Mammary epithelial cell (primary cell): ENCODE measurements around the gene CLTB.

Experiments used
- CTCF ChIP-seq, 2 donors: IDR thresholded peaks in 1 of 2; conservative IDR thresholded peaks in 1 of 2; 2 replicates each; pipeline ENCODE4 v1.5.1; 2011 to 2012; ENCODE audit warnings: inconsistent platforms in 2 of 2, low read length in 2 of 2, mild to moderate bottlenecking in 2 of 2, control low read depth in 1 of 2, low read depth in 1 of 2; ENCODE audit not compliant: insufficient read depth in 1 of 2; ENCODE audit errors: extremely low read depth in 1 of 2
- EZH2 ChIP-seq: IDR thresholded peaks from 2 replicates; pipeline ENCODE4 v1.6.1; 2012; ENCODE audit warnings: low read length, inconsistent platforms, borderline replicate concordance

GRCh38 chr5:176463113-176463764, 46.9 kb upstream of the CLTB start:
- TF ChIP-seq CTCF (conservative IDR thresholded peaks at IDR 0.05 in 1 of 2, IDR thresholded peaks at IDR 0.05 in 1 of 2; ENCODE audit: extremely low read depth in 1 of 2, insufficient read depth in 1 of 2, low read depth in 1 of 2, low read length in 2 of 2): no peak
- TF ChIP-seq EZH2: no peak
